Nephron progenitor cell (in vitro differentiated cells): ENCODE results near the gene OR5K4.

ENCODE experiments used
- DNase-seq: peaks from one replicate; pipeline ENCODE4 v3.0.0; 2021
- H3K27ac Mint-ChIP-seq: 2 replicates; pipeline ENCODE4 v1.8.0; 2021; ENCODE audit warnings: mild to moderate bottlenecking, moderate library complexity, mixed read lengths
- H3K27me3 Mint-ChIP-seq: 2 replicates; pipeline ENCODE4 v1.8.0; 2021; ENCODE audit warnings: mild to moderate bottlenecking, low read depth, mixed read lengths; ENCODE audit not compliant: poor library complexity
- H3K36me3 Mint-ChIP-seq: 2 replicates; pipeline ENCODE4 v1.8.0; 2021; ENCODE audit warnings: low read depth, mixed read lengths
- H3K4me1 Mint-ChIP-seq: 2 replicates; pipeline ENCODE4 v1.8.0; 2021; ENCODE audit warnings: mixed read lengths
- H3K4me3 Mint-ChIP-seq: 2 replicates; pipeline ENCODE4 v1.8.0; 2021; ENCODE audit warnings: mild to moderate bottlenecking, moderate library complexity, mixed read lengths
- H3K9me3 Mint-ChIP-seq: 2 replicates; pipeline ENCODE4 v1.8.0; 2021; ENCODE audit warnings: mild to moderate bottlenecking, moderate library complexity, mixed read lengths
- CTCF ChIP-seq: fragments of 200-600 bp; sonication (generic); IDR thresholded peaks from 2 replicates; pipeline ENCODE4 v1.5.0; 2021; ENCODE audit warnings: antibody characterized with exemption

OR5K4 gene

GRCh38 chr3:98353554-98353953 is at the start of gene OR5K4:
Gene OR5K4, plus strand, starts transcription at chr3:98353854. Its CDS starts 0 bp downstream, at chr3:98353854.
- Mint-ChIP-seq H3K4me3 (no peak within 1 kb of the TSS), H3K36me3 (no peaks in the 10 kb centered on the region), H3K9me3 (peaks cover 7% of the 10 kb centered on the region), H3K27me3 (no peaks in the 10 kb centered on the region), H3K27ac (no peak within 1 kb of the TSS), H3K4me1 (no peaks in the 10 kb centered on the region)
- DNase-seq = no peak
- TF ChIP-seq CTCF = no peak

- Mint-ChIP-seq H3K4me1 (peaks cover 12% of the 10 kb centered on the region), H3K9me3 (no peaks in the 10 kb centered on the region), H3K27ac (no peak overlapping the region), H3K27me3 (peaks cover 3% of the 10 kb centered on the region), H3K36me3 (no peaks in the 10 kb centered on the region), H3K4me3 (no peak overlapping the region)
- no peak for TF ChIP-seq CTCF
- no peak for DNase-seq
These were observed 31.6 kb upstream of the OR5K4 start for GRCh38 chr3:98322101-98322500.

GRCh38 chr3:98322686-98323085 is 31.0 kb upstream of the OR5K4 start:
- no peak for TF ChIP-seq CTCF
- no peaks in the 10 kb centered on the region for H3K36me3 Mint-ChIP-seq
- H3K27ac Mint-ChIP-seq = peak overlapping the region; percentile 5
- H3K9me3 Mint-ChIP-seq = no peaks in the 10 kb centered on the region
- H3K4me3 Mint-ChIP-seq = no peak overlapping the region
- peaks cover 3% of the 10 kb centered on the region for H3K27me3 Mint-ChIP-seq
- DNase-seq = no peak
- peaks cover 12% of the 10 kb centered on the region for H3K4me1 Mint-ChIP-seq

GRCh38 chr3:98323425-98323824 is 30.2 kb upstream of the OR5K4 start:
- Mint-ChIP-seq H3K27me3 (peaks cover 3% of the 10 kb centered on the region), H3K4me1 (peaks cover 12% of the 10 kb centered on the region), H3K27ac (no peak overlapping the region), H3K36me3 (no peaks in the 10 kb centered on the region), H3K4me3 (no peak overlapping the region), H3K9me3 (no peaks in the 10 kb centered on the region)
- TF ChIP-seq CTCF = no peak
- DNase-seq = no peak

- Mint-ChIP-seq H3K9me3 (no peaks in the 10 kb centered on the region), H3K27me3 (peaks cover 3% of the 10 kb centered on the region), H3K4me1 (peaks cover 18% of the 10 kb centered on the region), H3K4me3 (no peak overlapping the region), H3K36me3 (no peaks in the 10 kb centered on the region), H3K27ac (no peak overlapping the region)
- DNase-seq = no peak
- TF ChIP-seq CTCF = no peak
These were observed 28.6 kb upstream of the OR5K4 start for GRCh38 chr3:98325055-98325454.

GRCh38 chr3:98326105-98326893 is 27.4 kb upstream of the OR5K4 start:
- no peak for DNase-seq
- TF ChIP-seq CTCF = no peak
- peaks cover 18% of the 10 kb centered on the region for H3K4me1 Mint-ChIP-seq

More at GRCh38 chr3:98326105-98326893, 27.4 kb upstream of the OR5K4 start:
- H3K27me3 Mint-ChIP-seq = peaks cover 8% of the 10 kb centered on the region
- no peak overlapping the region for H3K27ac Mint-ChIP-seq
- H3K4me3 Mint-ChIP-seq = no peak overlapping the region
- H3K9me3 Mint-ChIP-seq = no peaks in the 10 kb centered on the region
- no peaks in the 10 kb centered on the region for H3K36me3 Mint-ChIP-seq
